ENCODE measurements around the gene IFNLR1.
"Not testable (repeated sequence)": the region's sequence is repeated elsewhere in the genome, so short reads cannot be mapped to it uniquely, and the experiment has no call there.

The IFNLR1 gene

DNA sequence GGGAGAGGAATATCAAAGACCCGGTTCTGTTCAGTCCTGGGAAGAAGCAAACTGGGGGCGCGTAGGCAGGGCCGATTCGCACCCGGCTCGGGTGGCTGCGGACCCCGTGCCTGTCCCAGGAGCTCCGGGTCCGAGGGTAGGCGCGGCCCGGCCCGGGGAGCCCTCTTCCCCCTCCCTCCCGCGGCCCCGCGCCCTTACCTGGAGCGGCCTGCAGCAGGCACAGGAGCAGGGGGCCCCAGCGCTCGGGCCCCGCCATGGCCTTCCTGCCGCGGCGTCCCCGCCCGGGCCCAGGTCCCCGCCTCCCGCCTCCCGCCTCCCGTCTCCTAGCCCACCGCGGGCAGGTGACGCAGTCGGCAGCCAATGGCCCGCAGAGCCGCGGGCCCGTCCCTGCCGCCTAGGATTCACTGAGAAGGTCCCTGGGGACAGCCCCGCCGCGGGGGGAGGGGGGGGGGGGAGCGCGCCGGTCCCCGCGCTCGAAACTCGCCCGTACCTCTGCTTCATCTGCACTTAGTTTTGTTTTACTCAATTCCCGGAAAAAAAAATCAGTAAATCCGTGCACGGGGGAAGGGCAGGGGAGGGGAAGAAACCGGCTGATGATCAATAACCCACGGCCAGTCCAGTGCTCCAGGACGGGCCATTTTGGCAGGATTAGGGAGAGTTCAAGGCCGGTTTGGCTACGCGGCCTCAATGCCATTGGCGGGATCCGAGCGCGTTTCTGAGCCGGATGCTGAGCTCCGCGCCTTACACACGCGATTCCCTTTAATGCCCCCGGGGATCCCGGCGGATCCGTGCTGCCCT, at the start of gene IFNLR1:
Gene IFNLR1 (minus strand): TSS at position 297 of the 798 bp plus-strand sequence. CDS start 41 bp downstream, at position 256.
- DNase-seq (ENCODE audit: low spot score) = peak; percentile 78
- FAIRE-seq = no peak

GRCh38 chr1:24235921-24236788, 49.1 kb upstream of the IFNLR1 start:
- DNase-seq (ENCODE audit: low spot score) (peak; percentile 78), FAIRE-seq (no peak)

GRCh38 chr1:24233684-24234600, 46.9 kb upstream of the IFNLR1 start:
- DNase-seq (ENCODE audit: low spot score) (no peak), FAIRE-seq (no peak)

- FAIRE-seq = no peak
These were observed 44.6 kb upstream of the IFNLR1 start for GRCh38 chr1:24231701-24232100.

GRCh38 chr1:24228311-24228710, 41.2 kb upstream of the IFNLR1 start:
- DNase-seq (ENCODE audit: low spot score) (no peak), FAIRE-seq (no peak)

More at GRCh38 chr1:24231701-24232100, 44.6 kb upstream of the IFNLR1 start:
- no peak for DNase-seq (ENCODE audit: low spot score)

GRCh38 chr1:24226749-24227148, 39.7 kb upstream of the IFNLR1 start:
- FAIRE-seq = no peak
- no peak for DNase-seq (ENCODE audit: low spot score)

DNA sequence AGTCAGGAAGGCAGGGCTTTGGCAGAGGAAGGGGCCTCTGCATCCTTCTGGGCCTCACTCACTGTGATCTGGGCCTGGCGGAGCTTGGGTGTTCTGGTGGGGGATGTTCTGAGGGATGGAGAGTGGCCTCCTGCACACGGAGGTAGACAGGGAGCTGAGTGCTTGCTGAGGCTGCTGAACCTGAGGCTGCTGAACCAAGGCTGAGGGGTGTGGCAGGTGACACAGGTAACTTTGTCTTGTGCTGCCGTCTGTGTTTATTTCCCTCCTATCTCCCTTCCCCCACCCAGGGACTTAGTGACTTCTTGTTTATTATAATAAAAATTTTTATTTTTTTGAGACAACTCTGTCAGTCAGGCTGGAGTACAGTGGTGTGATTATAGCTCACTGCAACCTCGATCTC, 37.7 kb upstream of the IFNLR1 start:
- DNase-seq (ENCODE audit: low spot score) (no peak), FAIRE-seq (no peak)

GRCh38 chr1:24224086-24224485, 37.0 kb upstream of the IFNLR1 start:
- FAIRE-seq (no peak), DNase-seq (ENCODE audit: low spot score) (no peak)

- no peak for DNase-seq (ENCODE audit: low spot score)
- FAIRE-seq = no peak
These were observed 35.7 kb upstream of the IFNLR1 start for GRCh38 chr1:24222793-24223192.

DNA sequence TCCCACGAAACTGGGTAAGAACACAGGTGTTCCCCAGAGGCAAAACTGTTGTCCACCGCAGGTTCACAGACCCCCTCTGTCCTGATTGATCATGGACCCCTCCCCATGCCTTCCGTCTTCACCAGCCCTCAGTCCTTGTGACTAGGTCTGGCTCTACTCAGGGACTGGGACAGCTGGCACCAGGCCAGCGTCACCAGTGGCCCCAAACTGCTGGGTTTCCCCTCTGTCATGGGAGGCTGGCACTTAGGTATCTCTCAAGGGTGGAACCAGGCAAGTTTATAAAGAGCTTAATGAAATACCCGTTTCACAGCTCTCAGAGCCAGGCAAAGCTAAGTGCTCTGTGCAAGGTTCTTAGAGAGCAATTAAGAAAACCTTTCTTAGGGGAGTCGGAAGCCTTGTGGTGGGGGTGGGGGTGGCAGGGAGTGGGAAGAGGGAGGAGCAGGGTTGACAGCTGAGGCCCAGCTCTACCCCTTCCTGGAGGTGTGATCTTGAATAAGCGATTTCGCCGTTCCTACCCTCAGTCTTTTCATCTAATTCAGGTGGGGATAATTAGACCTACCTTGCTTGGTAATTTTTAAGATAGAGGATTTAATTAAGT, 35.0 kb upstream of the IFNLR1 start:
- no peak for FAIRE-seq
- no peak for DNase-seq (ENCODE audit: low spot score)

- no peak for FAIRE-seq
- no peak for DNase-seq (ENCODE audit: low spot score)
These were observed 34.2 kb upstream of the IFNLR1 start for GRCh38 chr1:24221246-24221645.

DNA sequence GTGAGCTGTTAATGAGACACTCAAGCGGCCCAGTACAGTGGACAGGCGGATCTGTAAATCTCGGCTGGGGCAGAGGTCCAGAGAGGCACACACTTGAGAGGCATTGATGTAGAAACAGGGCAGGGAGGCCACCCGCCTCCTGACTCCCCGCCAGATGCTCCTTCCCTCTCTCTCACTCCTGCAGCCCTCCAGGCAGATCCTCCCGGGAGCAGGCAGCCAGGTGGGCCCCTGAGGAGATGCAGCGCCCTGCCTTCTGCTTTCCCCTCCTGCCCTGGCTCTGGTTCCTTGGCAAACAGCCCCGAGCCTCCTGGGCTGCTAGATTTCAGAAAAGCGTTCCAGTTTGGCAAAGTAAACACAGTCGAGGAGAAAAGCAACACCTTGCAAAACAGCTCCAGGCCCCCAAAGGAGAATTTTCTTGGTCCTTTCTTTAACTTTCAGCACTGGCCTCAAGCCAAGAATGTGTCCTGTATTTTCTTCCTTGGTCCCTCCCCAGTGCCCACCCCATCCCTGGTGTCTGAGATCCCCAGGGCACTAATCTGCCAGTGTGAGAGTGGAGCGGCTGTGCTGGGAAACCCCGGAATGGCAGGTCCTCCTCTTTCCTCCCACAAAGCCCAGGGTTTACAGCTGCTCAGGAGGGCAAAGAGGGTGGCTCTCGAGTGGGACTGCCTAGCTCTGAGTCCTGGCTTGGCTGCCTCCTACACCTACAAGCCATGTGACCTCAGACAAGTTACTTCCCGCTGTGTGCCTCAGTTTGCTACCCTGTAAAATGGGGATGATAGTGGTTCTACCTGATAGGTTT, 29.4 kb upstream of the IFNLR1 start:
- no peak for DNase-seq (ENCODE audit: low spot score)
- FAIRE-seq = no peak

DNA sequence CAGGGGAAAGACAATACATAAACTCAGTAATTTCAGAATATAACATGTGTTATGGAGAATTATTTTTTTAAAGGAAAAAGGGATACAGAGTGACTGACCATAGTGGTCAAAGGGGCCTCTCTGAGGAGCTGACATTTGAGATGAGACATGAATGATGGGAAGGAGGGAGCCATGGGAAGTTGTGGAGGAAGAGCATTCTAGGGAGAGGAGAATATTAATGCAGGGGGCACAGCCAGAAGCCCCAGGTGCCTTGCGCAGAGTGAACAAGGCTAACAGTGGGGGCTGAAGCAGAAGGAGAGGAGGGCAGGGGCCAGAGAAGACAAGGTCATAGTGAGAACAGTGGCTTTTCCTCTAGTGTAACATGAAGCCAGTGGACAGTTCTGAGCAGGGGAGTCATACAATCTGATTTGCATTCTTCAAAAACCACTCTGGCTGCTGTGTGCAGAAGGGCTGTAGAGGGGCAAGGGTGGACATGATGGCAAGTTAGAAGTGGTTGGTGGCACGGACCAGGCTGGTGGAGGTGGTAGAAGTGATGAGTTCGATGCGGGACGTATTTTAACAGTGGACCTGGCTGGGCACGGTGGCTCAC, 28.2 kb upstream of the IFNLR1 start:
- FAIRE-seq (no peak), DNase-seq (ENCODE audit: low spot score) (no peak)

- peak; percentile 99 for FAIRE-seq
- DNase-seq (ENCODE audit: low spot score) = no peak
These were observed 25.3 kb upstream of the IFNLR1 start for GRCh38 chr1:24212376-24212775.

GRCh38 chr1:24210195-24210627, 23.1 kb upstream of the IFNLR1 start:
- DNase-seq (ENCODE audit: low spot score) (no peak), FAIRE-seq (no peak)

- DNase-seq (ENCODE audit: low spot score) = no peak
- no peak for FAIRE-seq
These were observed 22.0 kb upstream of the IFNLR1 start for GRCh38 chr1:24209097-24209496.

GRCh38 chr1:24207709-24208108, 20.6 kb upstream of the IFNLR1 start:
- DNase-seq (ENCODE audit: low spot score) (no peak), FAIRE-seq (no peak)

DNA sequence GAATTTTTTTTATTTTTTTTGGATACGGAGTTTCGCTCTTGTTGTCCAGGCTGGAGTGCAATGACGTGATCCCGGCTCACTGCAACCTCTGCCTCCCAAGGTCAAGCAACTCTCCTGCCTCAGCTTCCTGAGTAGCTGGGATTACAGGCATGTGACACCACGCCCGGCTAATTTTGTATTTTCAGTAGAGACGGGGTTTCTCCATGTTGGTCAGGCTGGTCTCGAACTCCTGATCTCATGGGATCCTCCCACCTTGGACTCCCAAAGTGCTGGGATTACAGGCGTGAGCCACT, 20.3 kb upstream of the IFNLR1 start:
- DNase-seq (ENCODE audit: low spot score); FAIRE-seq: not testable (repeated sequence)

DNA sequence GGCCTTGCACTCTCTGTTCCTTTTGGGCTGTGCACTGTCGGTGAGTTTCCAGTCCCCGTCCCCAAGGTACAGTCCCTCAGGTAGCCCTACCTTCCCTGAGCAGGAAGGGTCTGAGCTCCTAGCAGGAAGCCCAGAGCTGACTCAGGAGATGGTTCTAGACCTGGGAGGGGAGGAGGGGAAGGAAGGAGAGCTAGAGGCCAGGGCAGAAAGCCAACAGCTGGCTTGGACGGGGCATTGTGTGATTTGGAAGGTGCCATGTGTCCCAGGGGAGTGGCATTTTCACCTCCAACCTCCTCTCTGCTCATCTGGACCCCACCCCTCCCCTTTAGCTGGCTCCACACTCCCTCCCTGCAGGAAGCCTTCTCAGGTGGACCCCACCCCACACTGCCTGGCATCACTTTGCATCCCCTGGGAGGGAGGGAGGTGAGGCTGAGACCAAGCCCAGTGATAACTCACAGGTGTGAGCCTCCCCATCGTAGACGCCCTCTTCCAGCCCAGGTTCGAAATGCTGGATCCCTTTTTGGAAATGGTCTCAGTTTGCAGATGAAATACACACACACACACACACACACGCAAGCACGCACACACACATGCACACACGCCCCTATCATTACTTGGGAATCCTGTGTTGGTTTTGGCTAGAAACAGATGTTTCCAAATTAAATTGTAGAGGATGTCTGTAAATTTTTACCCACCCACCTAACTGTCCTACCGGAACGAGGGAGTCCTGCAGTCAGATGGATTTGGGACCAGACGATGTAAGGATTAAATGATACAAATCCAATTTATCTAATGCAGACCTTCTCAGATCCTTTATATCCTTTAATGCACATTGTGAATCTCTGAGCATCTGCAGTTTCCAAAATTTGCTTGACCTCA, 19.7 kb upstream of the IFNLR1 start:
- no peak for DNase-seq (ENCODE audit: low spot score)
- no peak for FAIRE-seq
